ENCODE results near the gene PRR33. TPM values are rescaled to one million over a fixed set of nuclear protein-coding genes. Genes with fewer than 3 reads are reported as not detected.
"Not testable (repeated sequence)": the region's sequence is repeated elsewhere in the genome, so short reads cannot be mapped to it uniquely, and the experiment has no call there.

The PRR33 gene
- total RNA-seq (not detected), polyA plus RNA-seq (under 1 TPM in 1 of 2 donors, not detected in 1; 0.01 TPM)
- long read RNA-seq, donor 1 = 0 reads
- long read RNA-seq, donor 2, partial matches to known transcripts = 0 of 2 reads
- long read RNA-seq, donor 2, other reads (novel, unspliced or antisense) = 0 of 2 reads
- long read RNA-seq, donor 3 = 0 reads

DNA sequence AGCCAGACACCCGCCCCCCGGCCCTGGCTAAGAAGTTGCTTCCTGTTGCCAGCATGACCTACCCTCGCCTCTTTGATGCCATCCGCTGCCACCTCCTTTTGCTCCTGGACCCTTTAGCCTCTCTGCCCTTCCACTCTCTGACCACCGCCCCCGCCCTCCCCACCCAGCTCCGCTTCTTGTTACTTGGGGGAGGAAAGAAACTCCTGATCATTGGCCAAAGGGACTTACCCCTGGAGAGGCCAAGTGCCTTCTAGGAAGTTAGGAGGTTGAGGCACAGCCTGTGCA lies at the start of gene PRR33:
PRR33 (minus strand) TSS at position 65 of the 285 bp plus-strand sequence. CDS start 1,311 bp downstream, outside the sequence.
- no peak within 1 kb of the TSS for H3K4me3 ChIP-seq
- TF ChIP-seq, protein P1, sequence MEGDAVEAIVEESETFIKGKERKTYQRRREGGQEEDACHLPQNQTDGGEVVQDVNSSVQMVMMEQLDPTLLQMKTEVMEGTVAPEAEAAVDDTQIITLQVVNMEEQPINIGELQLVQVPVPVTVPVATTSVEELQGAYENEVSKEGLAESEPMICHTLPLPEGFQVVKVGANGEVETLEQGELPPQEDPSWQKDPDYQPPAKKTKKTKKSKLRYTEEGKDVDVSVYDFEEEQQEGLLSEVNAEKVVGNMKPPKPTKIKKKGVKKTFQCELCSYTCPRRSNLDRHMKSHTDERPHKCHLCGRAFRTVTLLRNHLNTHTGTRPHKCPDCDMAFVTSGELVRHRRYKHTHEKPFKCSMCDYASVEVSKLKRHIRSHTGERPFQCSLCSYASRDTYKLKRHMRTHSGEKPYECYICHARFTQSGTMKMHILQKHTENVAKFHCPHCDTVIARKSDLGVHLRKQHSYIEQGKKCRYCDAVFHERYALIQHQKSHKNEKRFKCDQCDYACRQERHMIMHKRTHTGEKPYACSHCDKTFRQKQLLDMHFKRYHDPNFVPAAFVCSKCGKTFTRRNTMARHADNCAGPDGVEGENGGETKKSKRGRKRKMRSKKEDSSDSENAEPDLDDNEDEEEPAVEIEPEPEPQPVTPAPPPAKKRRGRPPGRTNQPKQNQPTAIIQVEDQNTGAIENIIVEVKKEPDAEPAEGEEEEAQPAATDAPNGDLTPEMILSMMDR (IDR thresholded peaks at IDR 0.05) = no peak
- TF ChIP-seq POLR2A (IDR thresholded peaks at IDR 0.05) (no peak), EP300 (IDR thresholded peaks at IDR 0.05) (no peak)
- H3K27ac ChIP-seq = no peak within 1 kb of the TSS
- intact Hi-C loops (cut with DNase I) = loop anchor here in 3 of 4 donors (1.0 to 10.0 kb wide), 2 partner anchors 25 to 53 kb away; partner anchors contain the start of gene MRPL23 (in 2 of the 3)
- H3K4me1 ChIP-seq (ENCODE audit: insufficient read depth) = no peaks in the 10 kb centered on the region
- no peaks in the 10 kb centered on the region for H3K36me3 ChIP-seq
- no peaks in the 10 kb centered on the region for H3K9me3 ChIP-seq
- H3K27me3 ChIP-seq = no peaks in the 10 kb centered on the region
- WGBS, 3 donors = 76 to 96% (median 95%) methylated on average over 7 of the region's 7 CpGs
- DNase-seq = no peak

DNA sequence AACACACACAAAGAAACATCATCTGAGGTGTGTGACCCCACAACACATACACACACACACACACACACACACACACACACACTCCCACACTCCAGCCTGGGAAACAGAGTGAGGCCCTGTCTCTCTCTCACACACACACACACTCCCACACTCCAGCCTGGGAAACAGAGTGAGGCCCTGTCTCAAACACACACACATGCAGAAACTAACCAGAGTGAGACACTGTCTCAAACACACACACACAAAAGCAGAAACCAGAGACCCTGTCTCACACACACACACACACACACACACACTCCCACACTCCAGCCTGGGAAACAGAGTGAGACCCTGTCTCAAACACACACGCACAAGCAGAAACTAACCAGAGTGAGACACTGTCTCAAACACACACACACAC lies 48.1 kb upstream of the PRR33 start:
- 90 to 100% (median 95%) methylated on average over 1 of the region's 1 CpG for WGBS, 3 donors
- not testable (repeated sequence) for H3K4me3 ChIP-seq; H3K36me3 ChIP-seq; H3K27me3 ChIP-seq; H3K9me3 ChIP-seq; H3K4me1 ChIP-seq (ENCODE audit: insufficient read depth); H3K27ac ChIP-seq
- intact Hi-C loops (cut with DNase I) = loop anchor here in 3 of 4 donors (1.0 to 10.0 kb wide), 3 partner anchors 27 to 45 kb away; partner anchors contain the start of gene PRR33 (in 2 of the 3)
- DNase-seq = peak in 1 of 5 donors; percentile 35

DNA sequence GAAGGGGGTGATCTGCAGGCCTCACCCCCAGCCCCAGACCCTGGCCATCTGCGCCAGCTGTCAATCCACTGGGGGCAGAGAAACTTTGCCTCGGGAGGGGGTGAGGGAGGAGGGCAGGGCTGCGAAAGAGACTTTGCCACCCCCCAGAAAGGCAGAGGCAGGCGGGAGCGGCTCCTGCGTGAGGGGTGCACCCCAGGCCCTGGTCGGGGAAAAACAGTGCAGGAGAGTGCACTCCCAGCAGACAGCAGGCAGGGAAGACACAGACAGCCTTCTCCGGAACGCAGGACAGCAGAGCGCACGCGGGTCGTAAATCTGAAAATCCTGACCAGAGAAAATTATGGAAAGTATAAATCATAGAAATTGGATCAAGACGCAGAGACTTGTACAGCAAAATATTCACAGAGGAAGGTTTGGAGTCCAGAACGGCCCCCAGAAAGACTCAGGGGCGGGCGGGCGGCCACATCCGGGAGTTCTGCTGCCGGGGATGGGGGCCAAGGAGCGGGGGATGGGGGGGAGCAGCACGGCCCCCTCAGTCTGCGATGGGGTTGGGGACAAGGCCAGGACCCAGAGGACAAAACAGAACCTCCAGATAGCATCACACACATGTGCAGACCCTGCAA lies 47.4 kb upstream of the PRR33 start:
- peak in 1 of 5 donors; percentile 12 for DNase-seq
- TF ChIP-seq EP300 (IDR thresholded peaks at IDR 0.05) (no peak), POLR2A (IDR thresholded peaks at IDR 0.05) (no peak)
- TF ChIP-seq, protein P1 (IDR thresholded peaks at IDR 0.05) = no peak
- no peaks in the 10 kb centered on the region for H3K36me3 ChIP-seq
- no peak overlapping the region for H3K27ac ChIP-seq
- intact Hi-C loops (cut with DNase I) = loop anchor here in 1 of 4 donors (1.0 kb wide), 1 partner anchor 27 kb away; no protein-coding TSS in a partner anchor
- peaks cover 2% of the 10 kb centered on the region for H3K4me1 ChIP-seq (ENCODE audit: insufficient read depth)
- H3K27me3 ChIP-seq = no peaks in the 10 kb centered on the region
- no peak overlapping the region for H3K4me3 ChIP-seq
- no peaks in the 10 kb centered on the region for H3K9me3 ChIP-seq
- WGBS, 3 donors = 9 to 13% (median 11%) methylated on average over 23 of the region's 23 CpGs

DNA sequence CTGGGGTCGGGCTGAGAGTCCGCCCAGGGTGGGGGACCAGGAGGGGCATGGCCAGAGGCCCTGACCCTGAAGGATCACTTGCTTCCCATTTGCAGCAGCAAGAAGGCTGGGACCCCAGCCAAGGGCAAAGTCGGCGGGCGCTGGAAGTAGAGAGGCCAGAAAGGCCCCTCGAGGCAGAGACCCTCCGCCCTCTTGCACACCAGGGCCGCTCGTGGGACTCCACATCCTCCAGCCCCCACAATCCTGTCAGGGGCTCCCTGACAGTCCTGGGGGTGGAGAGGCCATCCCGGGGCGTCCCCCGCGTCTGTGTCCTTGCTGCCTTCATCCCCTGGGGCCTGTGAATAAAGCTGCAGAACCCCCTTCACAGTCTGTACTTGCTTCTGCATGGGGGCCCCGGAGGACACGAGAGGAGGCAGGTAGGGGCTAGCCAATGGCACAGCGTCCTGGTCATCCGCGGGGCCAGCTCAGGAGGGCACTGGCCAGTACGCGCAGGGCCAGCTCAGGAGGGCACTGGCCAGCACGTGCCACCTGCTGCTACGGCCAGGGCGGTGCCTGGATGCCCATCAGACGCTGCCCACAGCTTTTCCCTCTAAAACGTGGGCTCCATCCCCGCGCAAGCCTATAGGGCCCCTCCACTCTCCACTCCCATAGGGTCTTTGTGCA lies 46.8 kb upstream of the PRR33 start:
- Histone ChIP-seq H3K4me1 (ENCODE audit: insufficient read depth) (peaks cover 2% of the 10 kb centered on the region), H3K36me3 (no peaks in the 10 kb centered on the region), H3K9me3 (no peaks in the 10 kb centered on the region), H3K27ac (no peak overlapping the region), H3K27me3 (no peaks in the 10 kb centered on the region), H3K4me3 (no peak overlapping the region)
- DNase-seq = peak in 1 of 5 donors; percentile 5
- WGBS, 3 donors = 68 to 76% (median 76%) methylated on average over 22 to 27 of the region's 27 CpGs
- no peak for TF ChIP-seq EP300 (IDR thresholded peaks at IDR 0.05)
- TF ChIP-seq, protein P1 (IDR thresholded peaks at IDR 0.05) = no peak
- TF ChIP-seq POLR2A (IDR thresholded peaks at IDR 0.05) = no peak
- intact Hi-C loops (cut with DNase I) = loop anchor here in 1 of 4 donors (1.0 kb wide), 1 partner anchor 26 kb away; no protein-coding TSS in a partner anchor
